Kidney epithelial cell (primary cell): ENCODE results near the gene SLC15A3. TPM values are rescaled to one million over a fixed set of nuclear protein-coding genes. Genes with fewer than 3 reads are reported as not detected.
A peak's percentile ranks its signal among the peaks of the same experiment; 100 is the strongest.

Experiments used
- DNase-seq: peaks from one replicate; pipeline ENCODE4 v3.0.0-alpha.2; 2010; ENCODE audit warnings: low read depth
- H3K27me3 ChIP-seq: 2 replicates; pipeline ENCODE4 v1.6.0; 2011; ENCODE audit warnings: low read length; ENCODE audit not compliant: control insufficient read depth, insufficient read depth
- H3K36me3 ChIP-seq: 2 replicates; pipeline ENCODE4 v1.5.1; 2011; ENCODE audit warnings: low read length; ENCODE audit not compliant: control insufficient read depth, insufficient read depth
- H3K4me3 ChIP-seq: 2 replicates; pipeline ENCODE4 v1.5.1; 2011; ENCODE audit warnings: low read depth, mild to moderate bottlenecking, control low read depth, low read length
- CTCF ChIP-seq: IDR thresholded peaks from 2 replicates; pipeline ENCODE4 v1.5.1; 2011; ENCODE audit warnings: mild to moderate bottlenecking, moderate library complexity, low read length, control low read depth, inconsistent platforms; ENCODE audit not compliant: insufficient read depth, poor library complexity, severe bottlenecking
- total RNA-seq: library from RNA; depleted of rRNA; stranded (reverse); fragments of >200 nt; gene quantifications from 2 replicates; pipeline ENCODE4 v1.2.3, GENCODE V29; 2015

The SLC15A3 gene
- total RNA-seq, 1 donor from 2014 or later, result 2.4 TPM

- peaks cover 2% of the 10 kb centered on the region for H3K27me3 ChIP-seq
- H3K4me3 ChIP-seq, result peak within 1 kb of the TSS; percentile 81
- H3K36me3 ChIP-seq, result peaks cover 1% of the 10 kb centered on the region
- TF ChIP-seq CTCF, result no peak
- peak; percentile 82 for DNase-seq
These were observed 45.6 kb downstream of the SLC15A3 start, which contains the start of gene PRPF19 for GRCh38 chr11:60906132-60906972. Gene PRPF19, minus strand, starts transcription at chr11:60906585. Its CDS starts 203 bp downstream, at chr11:60906382.

DNA sequence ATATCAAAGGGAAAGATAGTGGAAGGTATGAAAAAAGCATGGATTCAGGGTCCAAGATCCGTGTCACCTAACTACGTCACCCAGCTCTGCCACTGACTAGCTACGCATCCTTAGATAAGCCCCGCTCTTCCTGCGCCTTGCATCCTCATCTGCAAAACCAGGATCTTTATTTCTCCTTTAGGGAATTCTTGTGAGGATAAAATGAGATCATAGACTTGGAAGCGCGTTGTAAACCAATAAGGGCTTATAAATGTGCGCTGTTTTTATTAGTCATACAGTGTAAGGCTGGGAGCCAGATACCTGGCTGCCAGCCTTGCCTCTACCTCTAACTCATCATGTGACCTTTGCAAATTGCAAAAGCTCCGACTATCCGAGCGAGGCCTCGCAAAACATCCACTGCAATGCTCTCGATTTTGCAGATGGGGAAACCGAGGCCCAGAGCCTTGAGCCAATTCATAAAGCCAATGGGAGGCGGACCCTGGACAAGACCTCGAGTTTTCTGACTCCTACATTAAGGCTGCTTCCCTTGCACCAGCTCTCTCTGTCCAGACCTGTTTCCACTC, 46.3 kb downstream of the SLC15A3 start:
- DNase-seq, result no peak
- no peak for TF ChIP-seq CTCF
- H3K27me3 ChIP-seq, result peaks cover 2% of the 10 kb centered on the region
- H3K4me3 ChIP-seq, result peak overlapping the region; percentile 81
- H3K36me3 ChIP-seq, result peaks cover 1% of the 10 kb centered on the region

DNA sequence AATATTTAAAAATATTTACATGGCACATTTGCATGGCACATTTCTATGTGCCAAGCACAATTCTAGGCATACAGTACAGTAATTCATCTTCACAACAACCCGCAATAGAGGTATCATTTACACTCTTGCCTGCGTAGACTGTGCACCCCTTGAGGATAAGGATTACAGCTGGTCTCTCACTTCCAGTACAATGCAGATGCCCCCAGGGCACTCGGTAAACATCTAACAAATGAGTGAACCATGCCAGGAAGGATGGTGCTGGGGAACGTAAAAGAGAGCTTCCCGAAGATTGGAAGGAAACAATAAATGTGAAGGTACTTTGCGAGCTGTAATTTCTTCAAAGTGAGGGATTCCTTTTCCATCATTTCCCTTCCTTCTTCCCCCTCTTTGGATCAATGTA, 46.9 kb downstream of the SLC15A3 start:
- TF ChIP-seq CTCF, result no peak
- peaks cover 1% of the 10 kb centered on the region for H3K36me3 ChIP-seq
- DNase-seq, result no peak
- H3K4me3 ChIP-seq, result peak overlapping the region; percentile 81
- H3K27me3 ChIP-seq, result peaks cover under 1% of the 10 kb centered on the region

DNA sequence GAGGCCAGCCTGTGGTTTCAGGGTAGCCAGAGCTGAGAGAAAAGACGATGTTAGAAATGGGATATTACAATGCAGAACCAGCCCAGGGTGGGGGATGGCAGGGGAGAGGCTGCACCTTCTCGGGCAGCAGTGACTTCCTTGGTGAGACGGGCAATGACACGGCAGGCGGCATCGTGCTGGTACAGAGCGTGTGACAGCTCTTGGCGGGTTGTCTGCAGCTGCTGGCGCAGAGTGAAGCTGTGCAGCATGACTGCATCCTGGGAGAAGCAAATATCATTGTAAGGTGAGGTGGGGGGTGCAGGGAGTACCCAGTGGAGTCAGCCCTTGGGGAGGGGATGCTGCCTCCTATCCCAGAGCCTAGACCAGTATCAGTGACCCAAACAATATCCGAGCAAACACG, 49.4 kb downstream of the SLC15A3 start:
- peaks cover 5% of the 10 kb centered on the region for H3K36me3 ChIP-seq
- no peak for TF ChIP-seq CTCF
- H3K4me3 ChIP-seq, result no peak overlapping the region
- no peaks in the 10 kb centered on the region for H3K27me3 ChIP-seq
- DNase-seq, result no peak

DNA sequence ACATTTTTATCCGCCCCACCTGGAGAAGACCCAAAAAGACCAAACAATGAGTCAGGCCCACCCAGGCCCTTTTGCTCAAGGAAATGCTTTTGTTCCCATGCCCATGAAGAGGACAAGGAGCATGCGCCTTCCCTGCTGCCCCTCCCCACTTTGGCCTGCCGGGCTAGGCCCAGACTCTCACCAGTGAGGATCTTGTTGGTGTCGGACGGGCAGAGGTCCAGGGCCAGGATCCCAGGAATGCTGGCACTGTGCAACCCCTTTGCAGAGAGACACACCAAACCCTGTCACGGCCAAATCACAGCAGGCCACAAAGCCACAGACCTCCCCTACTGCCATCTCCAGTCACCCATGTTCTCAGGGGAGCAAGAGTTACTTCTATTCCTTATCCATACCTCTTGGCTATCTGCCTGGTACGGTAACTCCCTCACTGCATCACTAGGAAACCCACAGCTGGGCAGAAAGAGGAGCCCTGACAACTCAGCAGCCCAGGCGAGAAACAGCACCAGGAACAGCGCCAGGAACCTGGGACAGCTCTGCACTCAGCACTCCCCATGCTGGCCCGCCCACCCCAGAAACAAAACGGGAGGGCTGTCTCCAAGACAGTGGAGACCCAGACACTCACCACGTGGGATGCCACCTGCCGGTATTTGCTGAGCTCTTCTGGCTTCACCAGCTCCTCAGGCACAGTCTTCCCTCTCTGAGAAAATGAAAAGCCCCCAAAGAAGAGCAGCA, 51.1 kb downstream of the SLC15A3 start:
- Histone ChIP-seq H3K4me3 (no peak overlapping the region), H3K27me3 (no peaks in the 10 kb centered on the region), H3K36me3 (peaks cover 7% of the 10 kb centered on the region)
- no peak for DNase-seq
- TF ChIP-seq CTCF, result no peak
